Glutamatergic neuron (in vitro differentiated cells): ENCODE measurements around the gene RSAD1. TPM values are rescaled to one million over a fixed set of nuclear protein-coding genes. Genes with fewer than 3 reads are reported as not detected.
A peak's percentile ranks its signal among the peaks of the same experiment; 100 is the strongest.
"Not testable (repeated sequence)": the region's sequence is repeated elsewhere in the genome, so short reads cannot be mapped to it uniquely, and the experiment has no call there.

Experiments used
- DNase-seq: peaks from one replicate; pipeline ENCODE4 v3.0.0; 2022
- H3K27ac Mint-ChIP-seq: one replicate; pipeline ENCODE4 v1.8.0; 2020; ENCODE audit warnings: mild to moderate bottlenecking, mixed read lengths, inconsistent platforms; ENCODE audit not compliant: unreplicated experiment
- H3K27me3 Mint-ChIP-seq: one replicate; pipeline ENCODE4 v1.8.0; 2020; ENCODE audit warnings: mild to moderate bottlenecking, moderate library complexity, mixed read lengths, inconsistent platforms; ENCODE audit not compliant: unreplicated experiment
- H3K36me3 Mint-ChIP-seq: one replicate; pipeline ENCODE4 v1.8.0; 2020; ENCODE audit warnings: mild to moderate bottlenecking, mixed read lengths, inconsistent platforms; ENCODE audit not compliant: unreplicated experiment
- H3K4me1 Mint-ChIP-seq: one replicate; pipeline ENCODE4 v1.8.0; 2020; ENCODE audit warnings: mild to moderate bottlenecking, low read depth, mixed read lengths, inconsistent platforms; ENCODE audit not compliant: unreplicated experiment
- H3K4me3 Mint-ChIP-seq: one replicate; pipeline ENCODE4 v1.8.0; 2020; ENCODE audit warnings: mild to moderate bottlenecking, mixed read lengths, inconsistent platforms; ENCODE audit not compliant: unreplicated experiment
- H3K9me3 Mint-ChIP-seq: one replicate; pipeline ENCODE4 v1.8.0; 2020; ENCODE audit warnings: mild to moderate bottlenecking, moderate library complexity, mixed read lengths, inconsistent platforms; ENCODE audit not compliant: unreplicated experiment
- total RNA-seq: library from RNA; stranded (reverse); fragmentation: NEBNext Ultra II Directional; extraction: Animal tissue kit (Norgen Biotek cat#: 25700); gene quantifications from one replicate; pipeline ENCODE4 v1.2.1, GENCODE V29; 2021; ENCODE audit not compliant: unreplicated experiment
- TF ChIP-seq, protein P1 (sequence below): fragments of 200-600 bp; sonication (generic); IDR thresholded peaks from one replicate; pipeline ENCODE4 v1.5.0; 2021; ENCODE audit not compliant: partially characterized antibody, unreplicated experiment

RSAD1 gene
- total RNA-seq, 1 donor from 2014 or later = 22.0 TPM

DNA sequence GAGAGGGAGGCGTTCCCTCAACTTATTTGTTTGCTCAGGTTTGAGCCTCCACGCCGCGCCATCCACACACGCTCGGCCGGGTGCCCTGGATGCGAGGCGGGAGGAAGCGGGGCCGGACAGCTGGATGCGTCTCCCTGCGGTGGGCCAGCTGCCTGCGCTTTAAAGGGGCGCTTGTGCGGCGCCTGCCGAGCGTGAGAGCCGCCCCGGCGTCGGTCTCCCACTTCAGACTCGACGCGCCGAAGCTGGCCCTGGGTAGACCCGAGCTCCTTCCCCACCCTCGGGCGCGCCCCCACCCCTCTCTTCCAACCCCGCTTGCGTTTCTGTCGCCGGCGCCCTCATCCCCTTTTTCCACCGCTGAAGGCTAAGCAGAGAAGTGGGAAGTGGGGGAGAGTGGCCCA, 9.5 kb upstream of the RSAD1 start:
- TF ChIP-seq, protein P1, sequence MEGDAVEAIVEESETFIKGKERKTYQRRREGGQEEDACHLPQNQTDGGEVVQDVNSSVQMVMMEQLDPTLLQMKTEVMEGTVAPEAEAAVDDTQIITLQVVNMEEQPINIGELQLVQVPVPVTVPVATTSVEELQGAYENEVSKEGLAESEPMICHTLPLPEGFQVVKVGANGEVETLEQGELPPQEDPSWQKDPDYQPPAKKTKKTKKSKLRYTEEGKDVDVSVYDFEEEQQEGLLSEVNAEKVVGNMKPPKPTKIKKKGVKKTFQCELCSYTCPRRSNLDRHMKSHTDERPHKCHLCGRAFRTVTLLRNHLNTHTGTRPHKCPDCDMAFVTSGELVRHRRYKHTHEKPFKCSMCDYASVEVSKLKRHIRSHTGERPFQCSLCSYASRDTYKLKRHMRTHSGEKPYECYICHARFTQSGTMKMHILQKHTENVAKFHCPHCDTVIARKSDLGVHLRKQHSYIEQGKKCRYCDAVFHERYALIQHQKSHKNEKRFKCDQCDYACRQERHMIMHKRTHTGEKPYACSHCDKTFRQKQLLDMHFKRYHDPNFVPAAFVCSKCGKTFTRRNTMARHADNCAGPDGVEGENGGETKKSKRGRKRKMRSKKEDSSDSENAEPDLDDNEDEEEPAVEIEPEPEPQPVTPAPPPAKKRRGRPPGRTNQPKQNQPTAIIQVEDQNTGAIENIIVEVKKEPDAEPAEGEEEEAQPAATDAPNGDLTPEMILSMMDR = no peak
- peak; percentile 48 for DNase-seq
- no peak overlapping the region for H3K27ac Mint-ChIP-seq
- no peaks in the 10 kb centered on the region for H3K4me1 Mint-ChIP-seq
- H3K36me3 Mint-ChIP-seq = no peaks in the 10 kb centered on the region
- H3K9me3 Mint-ChIP-seq = peaks cover under 1% of the 10 kb centered on the region
- peaks cover 15% of the 10 kb centered on the region for H3K27me3 Mint-ChIP-seq
- no peak overlapping the region for H3K4me3 Mint-ChIP-seq

DNA sequence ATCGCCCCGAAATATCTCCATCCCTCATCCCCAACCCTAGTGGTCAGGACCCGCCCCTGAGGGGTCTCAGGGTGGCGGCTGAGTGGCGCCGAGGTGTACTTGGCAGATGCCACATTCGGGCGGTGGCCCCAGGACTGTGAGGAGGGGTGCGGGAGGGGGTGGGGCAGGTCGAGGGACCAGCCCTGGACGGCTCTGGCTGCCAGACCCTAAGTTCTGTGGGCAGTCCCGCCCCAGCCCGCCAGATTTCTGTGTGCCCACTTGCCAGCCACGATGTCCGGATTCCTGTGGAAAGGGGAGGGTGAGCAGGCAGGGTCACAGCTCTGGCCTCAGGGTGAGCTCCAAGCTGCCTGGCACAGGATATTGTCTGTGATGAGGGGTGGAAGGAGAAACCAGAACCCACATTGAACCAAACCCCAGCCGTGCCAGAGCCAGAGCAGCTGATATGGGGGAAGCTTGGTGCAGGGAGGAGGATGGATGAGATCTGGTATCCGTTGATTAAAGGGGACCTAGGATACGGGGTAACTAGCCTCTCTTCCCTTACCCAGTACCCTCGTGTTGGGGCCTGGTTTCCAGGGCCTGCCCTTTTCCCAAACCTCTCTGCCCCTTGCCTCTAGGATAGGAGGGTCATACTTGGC, 8.9 kb upstream of the RSAD1 start:
- Mint-ChIP-seq H3K4me3 (no peak overlapping the region), H3K27me3 (peaks cover 15% of the 10 kb centered on the region), H3K36me3 (no peaks in the 10 kb centered on the region), H3K4me1 (no peaks in the 10 kb centered on the region), H3K27ac (no peak overlapping the region), H3K9me3 (no peaks in the 10 kb centered on the region)
- TF ChIP-seq, protein P1 = no peak
- DNase-seq = no peak

DNA sequence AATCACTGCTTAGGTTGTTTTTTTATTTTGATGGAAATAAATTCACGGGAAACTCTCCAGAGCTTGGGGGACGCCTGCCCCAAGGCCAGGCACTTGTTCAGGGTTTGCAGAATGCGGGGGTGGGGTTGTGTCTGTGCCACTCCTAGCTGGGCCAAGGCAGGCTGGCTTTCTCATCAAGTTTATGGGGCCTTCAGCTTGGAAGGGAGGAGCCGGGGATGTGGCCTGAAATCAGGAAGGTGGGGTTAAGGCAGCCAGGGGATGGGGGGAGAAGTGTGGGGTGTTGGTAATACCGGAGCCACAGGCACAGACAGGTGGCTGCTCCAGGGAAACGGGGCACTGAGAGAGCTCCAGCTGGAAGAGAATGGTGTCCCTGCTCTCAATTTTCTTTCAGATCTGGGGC, 8.2 kb upstream of the RSAD1 start:
- Mint-ChIP-seq H3K27me3 (peaks cover 15% of the 10 kb centered on the region), H3K4me1 (no peaks in the 10 kb centered on the region), H3K4me3 (no peak overlapping the region), H3K9me3 (no peaks in the 10 kb centered on the region), H3K36me3 (no peaks in the 10 kb centered on the region), H3K27ac (no peak overlapping the region)
- TF ChIP-seq, protein P1 = no peak
- no peak for DNase-seq

DNA sequence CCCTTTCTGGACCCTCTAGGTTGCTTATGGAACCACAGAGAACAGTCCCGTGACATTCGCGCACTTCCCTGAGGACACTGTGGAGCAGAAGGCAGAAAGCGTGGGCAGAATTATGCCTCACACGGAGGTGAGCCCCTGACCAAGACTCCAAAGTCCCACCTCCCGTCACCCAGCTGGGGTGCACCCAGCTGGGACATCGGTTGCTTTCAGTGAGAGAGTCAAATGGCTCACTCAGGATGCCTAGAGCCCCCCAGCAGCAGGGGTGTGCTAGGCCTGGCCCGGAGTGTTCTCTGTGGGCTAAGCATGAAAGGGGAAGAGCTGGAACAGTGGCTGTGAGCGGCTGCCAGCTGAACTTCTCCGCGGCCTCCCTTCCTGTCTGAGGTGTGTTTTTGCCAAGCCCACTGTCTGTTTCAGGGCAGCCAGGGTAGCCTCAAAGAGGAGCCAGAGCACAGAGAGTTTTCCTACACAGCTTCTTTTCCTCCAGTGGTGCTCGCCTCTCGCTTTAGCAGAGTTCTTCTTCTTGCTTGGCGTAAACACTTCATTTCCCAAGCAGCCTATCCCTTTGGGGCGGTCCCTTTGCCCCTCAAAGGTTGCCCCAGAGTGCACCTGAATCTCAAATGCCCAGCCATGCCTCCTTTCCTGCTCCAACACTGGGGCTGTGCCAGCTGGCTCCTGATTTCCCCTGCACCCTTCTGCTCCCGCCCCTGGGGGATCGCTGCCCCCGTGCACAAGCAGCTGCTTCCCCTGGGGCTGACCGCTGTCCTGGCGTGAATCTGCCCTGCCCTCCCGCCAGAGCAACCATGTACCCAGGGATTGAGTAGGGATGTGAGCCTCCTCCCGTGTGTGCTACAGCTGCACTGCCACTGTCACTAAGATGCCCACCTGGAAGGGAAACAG, 7.4 kb upstream of the RSAD1 start:
- no peaks in the 10 kb centered on the region for H3K36me3 Mint-ChIP-seq
- TF ChIP-seq, protein P1 = no peak
- no peak overlapping the region for H3K4me3 Mint-ChIP-seq

GRCh38 chr17:50472286-50472685, 6.4 kb upstream of the RSAD1 start:
- Mint-ChIP-seq H3K27ac (no peak overlapping the region), H3K4me1 (no peaks in the 10 kb centered on the region), H3K9me3 (no peaks in the 10 kb centered on the region), H3K27me3 (peaks cover 11% of the 10 kb centered on the region), H3K4me3 (no peak overlapping the region), H3K36me3 (no peaks in the 10 kb centered on the region)
- TF ChIP-seq, protein P1 = no peak
- DNase-seq = no peak

More for the DNA sequence above, 7.4 kb upstream of the RSAD1 start:
- no peak overlapping the region for H3K27ac Mint-ChIP-seq
- H3K9me3 Mint-ChIP-seq = no peaks in the 10 kb centered on the region
- no peak for DNase-seq
- H3K27me3 Mint-ChIP-seq = peaks cover 15% of the 10 kb centered on the region
- no peaks in the 10 kb centered on the region for H3K4me1 Mint-ChIP-seq

DNA sequence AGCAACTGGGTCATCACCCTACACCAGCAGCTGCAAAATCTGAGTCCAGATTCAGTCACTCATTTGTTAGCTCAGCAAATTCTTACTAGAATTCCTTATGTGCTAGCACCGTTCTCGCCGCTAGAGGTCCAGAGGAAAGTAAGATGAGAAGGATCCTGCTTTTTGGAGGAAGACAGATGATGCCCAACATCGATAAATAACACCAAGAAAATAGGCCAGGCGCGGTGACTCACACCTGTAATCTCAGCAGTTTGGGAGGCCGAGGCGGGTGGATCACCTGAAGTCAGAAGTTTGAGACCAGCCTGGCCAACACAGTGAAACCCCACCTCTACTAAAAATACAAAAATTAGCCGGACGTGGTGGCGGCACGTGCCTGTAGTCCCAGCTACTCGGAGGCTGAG, 5.9 kb upstream of the RSAD1 start:
- H3K4me3 Mint-ChIP-seq, H3K4me1 Mint-ChIP-seq, H3K27me3 Mint-ChIP-seq, H3K36me3 Mint-ChIP-seq, DNase-seq, H3K9me3 Mint-ChIP-seq, H3K27ac Mint-ChIP-seq: not testable (repeated sequence)
